GM18867 (cell line): ENCODE measurements around the gene NREP.
A peak's percentile ranks its signal among the peaks of the same experiment; 100 is the strongest.
"Not testable (repeated sequence)": the region's sequence is repeated elsewhere in the genome, so short reads cannot be mapped to it uniquely, and the experiment has no call there.

Source experiments
- ATAC-seq: cut with Tn5 transposase; IDR thresholded peaks from one replicate; pipeline ENCODE4 v1.9.1; 2021; ENCODE audit warnings: mild to moderate bottlenecking, moderate library complexity; ENCODE audit not compliant: unreplicated experiment

NREP gene

DNA sequence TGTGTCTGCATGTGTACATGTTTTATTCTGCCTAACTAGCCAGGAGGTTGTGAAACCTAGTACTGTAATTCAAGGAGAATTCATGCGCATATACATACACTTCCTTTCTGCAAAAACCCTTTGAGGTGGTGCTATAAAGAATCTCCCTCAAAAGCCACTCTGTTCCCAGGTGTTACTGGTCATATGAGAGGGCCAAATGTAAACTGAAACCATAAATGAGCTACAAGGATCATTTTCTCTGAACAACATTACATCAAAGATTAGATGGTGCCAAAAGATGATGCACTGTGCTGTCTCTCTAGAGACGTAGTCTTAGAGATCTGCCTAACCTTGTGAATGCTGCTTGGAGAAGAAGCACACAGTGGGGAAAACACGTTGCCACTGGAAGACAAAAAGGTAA lies 15.7 kb downstream of the NREP start:
- ATAC-seq, result no peak

DNA sequence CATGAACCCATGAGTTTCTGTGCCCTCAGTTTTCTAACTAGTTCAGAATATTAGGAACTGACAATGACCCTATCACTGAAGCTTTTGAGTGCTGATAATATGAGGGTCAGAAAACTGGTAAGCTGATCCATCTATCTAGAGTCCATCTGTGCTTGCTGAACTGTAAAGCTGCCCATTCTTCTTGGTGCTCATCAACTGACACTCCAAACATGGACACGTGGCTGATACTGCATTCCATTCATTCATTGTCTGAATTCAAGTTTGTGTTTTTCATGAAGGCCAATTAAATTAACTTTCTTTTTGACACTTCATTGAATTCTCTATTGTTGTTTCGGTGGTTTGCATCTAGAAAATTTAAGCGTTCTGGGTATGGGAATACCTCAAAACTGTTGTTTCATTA lies 17.6 kb downstream of the NREP start:
- no peak for ATAC-seq

DNA sequence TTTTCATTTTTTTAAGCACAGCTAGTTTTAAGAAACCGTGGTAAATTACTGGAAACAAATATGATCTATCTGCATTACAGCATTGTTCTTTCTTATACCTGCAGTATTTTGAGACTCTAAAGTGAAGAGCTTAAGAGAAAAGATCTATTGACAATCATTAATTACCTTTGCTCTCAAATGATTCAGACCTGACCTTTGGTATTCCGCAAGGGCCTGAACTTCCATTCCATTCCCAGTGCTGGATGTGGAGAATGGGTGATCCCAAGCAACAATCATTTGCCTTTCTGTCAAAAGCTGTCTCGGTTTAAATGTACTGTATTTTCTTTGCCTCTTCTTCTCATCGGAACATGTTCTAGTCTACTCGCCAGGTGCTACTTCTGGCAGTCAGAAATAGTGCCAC lies 18.9 kb downstream of the NREP start:
- ATAC-seq, result no peak

DNA sequence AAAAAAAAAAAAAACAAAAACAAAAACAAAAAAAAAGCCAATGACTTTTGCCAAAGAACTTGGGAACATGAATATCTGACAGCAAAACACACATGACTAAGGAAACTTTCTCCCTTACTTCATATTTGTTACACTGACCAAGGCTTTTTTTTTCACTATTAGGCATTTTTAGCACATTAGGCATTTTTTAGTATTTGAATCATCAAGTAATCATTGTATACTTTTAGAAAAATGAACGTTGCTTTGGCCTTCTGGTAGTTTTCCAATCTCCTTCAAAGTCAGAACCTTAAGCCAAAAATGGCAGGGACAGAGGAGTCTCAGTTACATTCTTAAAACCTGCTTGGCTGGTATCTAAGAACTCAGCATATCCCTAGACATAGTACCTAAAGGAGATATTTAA lies 19.3 kb downstream of the NREP start:
- no peak for ATAC-seq

DNA sequence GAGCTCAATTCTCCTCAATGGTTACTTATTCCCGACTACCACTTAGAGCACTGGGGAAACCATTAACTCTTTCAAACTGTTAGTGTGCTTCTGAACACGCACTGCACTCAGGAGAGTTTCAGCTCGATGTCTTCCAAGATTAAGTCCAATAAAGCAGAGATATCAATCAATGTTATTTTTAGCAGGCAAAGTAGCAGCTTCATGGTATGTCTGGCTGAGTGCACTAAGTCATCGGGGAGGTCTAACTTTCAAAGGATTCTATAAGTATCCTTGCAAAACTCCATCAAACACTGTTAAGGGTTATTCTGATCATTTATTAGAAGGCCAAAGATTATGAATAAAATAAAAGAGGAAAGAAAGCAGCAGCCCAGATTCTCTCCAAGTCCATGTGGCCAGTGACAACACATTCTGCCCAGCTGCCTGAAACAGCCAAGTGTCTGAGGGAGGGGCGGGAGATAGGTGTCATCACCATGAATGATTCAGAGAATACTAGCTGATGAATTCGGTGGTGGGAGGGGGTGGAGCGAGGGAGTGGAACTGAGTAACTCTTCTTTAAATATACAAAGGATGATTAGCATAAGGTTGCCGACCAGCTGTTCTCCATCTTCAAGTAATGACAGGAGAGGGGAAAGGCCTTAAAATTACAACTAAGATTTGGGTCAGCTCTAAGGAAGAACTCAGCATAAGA lies 21.3 kb downstream of the NREP start:
- no peak for ATAC-seq

DNA sequence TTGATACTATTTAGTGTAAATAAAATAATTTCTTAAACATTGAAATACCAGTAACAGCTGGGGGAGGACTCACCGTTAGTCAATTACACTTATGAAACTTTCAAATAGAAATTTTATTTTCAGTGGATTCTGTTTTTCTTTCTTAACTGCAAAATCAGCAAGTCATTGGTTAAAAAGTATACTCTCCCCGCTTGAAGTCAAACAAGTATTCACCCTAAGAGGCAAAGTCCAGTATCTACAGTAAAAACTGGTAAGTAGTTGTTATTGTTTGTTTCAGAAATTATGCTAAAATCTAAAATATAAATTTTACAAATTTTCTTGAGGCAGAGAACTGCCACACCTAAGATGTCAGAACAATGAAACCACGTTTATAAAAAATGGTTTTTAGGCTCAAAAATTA lies 22.4 kb downstream of the NREP start:
- no peak for ATAC-seq

DNA sequence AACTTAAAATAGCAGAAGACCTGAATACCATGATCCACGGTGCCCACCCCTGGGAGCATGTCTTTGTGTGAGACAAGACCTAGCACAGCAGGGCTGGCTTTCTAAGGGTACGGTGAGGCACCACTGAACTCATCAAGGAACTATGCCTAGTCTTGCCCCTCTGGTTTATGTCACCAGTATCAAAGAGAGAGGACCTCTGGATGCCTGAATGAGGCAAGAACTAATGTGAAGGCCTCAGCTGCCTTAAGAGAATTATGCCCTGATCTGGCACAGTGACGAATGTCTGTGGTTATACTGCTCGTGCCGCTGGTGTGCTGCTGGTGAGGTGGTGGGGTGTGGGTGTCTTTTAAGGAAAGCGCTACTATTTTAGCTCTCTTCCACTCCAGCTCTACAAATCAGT lies 23.0 kb downstream of the NREP start:
- no peak for ATAC-seq

DNA sequence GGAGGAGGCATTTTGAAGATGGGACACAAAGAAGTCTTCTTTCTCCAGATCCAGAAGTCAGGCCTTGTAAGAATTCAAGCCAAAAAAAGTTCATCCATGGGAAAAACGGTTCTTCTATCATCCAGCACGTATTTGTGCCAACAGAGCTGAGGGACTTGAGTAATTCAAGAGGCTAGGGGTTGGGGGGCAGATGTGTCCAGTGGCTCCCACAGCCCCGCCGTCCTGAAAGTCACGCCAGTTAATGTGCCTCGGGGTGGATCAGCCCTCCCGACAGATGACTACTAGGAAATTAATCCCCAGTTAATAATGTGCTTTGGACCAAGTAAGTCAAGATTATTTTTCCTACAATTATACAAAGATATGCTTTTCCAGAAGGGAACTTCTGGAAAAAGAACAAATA lies 23.4 kb downstream of the NREP start:
- ATAC-seq, result no peak

DNA sequence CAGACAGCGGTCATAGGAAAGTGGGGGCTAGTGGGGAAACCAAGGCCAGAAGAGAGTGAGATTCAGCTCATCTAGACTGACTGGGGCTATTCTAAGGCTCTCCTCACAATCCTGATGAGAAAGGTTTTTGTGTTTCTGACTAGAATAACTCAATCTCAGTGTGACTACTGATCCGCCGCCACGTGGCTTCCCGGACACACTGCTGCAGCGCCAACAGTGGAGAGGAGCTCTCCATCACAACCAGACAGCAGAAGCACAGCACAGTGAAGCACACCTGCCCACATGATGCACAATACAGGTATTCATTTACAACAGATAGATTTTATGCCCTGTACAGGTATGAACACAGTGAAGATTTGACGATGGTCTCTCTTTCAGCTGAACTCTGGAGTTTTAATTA lies 25.4 kb downstream of the NREP start:
- ATAC-seq, result no peak

DNA sequence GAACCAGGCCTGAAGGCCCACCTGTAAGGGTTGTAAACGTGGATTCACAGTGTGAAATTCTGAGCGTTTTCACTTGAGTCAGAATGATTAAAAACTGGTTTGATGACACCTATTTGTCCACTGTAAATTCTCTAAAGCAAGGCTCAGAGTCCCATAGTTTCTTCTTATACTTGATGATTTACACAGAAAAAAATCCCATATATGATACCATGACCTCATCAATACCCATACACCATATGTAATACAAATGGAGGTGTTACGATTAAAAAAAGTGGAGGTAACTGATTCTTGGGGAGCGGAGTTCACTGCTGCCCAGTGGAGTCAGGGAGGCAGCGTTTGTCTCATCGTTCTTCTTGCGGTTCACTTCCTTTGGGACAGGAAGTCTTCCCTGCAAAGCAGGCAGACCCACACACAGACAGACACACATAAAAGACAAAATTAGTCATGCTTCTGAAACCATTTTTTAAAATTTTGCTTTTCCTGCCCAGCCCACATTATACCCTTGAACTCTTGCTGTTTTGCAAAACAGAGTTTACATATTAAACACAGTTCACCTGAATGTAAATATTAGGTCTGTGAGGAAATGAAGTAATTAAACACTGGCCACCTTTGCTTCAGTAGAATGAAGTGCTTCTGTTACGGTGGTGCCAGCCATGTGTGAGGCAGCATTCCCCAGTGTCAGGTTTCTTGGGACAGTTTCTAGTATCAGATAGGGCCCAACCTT lies 26.2 kb downstream of the NREP start:
- ATAC-seq, result no peak

DNA sequence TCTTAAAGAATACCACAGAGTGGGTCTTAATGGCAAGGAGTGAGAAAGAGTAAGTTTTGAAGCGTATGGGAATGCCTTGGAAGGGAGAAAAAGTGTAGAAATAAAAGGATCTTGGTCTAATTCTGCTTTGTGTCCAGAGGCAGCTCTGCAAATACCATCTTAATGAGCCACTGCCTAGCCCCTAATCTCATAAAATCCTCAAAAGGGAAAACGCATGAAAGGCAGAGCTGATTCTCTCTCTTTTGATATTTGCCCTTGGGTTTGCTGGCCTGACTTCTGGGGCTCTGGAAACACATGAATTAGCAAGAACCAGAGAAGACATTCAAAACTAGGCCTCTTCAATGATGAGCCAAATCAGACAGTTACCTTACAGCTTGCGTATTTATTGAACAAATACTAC lies 28.1 kb downstream of the NREP start:
- ATAC-seq, result no peak

DNA sequence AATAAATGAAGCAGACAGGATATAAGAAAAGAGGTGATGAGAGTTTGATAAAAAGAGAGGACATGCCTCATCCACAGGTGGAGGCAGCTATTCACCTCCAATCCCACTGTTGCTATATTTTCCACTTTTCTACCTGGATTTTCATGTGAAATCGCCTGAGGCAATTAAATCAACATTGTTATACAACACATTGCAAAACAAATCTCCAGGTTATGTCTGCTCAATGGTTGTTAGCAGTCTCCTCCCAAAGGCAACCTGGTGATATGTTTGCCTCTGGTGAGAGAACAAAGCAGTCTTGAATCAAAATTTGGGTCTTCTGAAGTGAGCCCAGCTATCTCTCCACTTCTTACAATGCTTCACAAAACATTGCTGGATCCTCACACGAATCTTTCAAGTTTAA lies 30.0 kb downstream of the NREP start:
- ATAC-seq, result no peak

DNA sequence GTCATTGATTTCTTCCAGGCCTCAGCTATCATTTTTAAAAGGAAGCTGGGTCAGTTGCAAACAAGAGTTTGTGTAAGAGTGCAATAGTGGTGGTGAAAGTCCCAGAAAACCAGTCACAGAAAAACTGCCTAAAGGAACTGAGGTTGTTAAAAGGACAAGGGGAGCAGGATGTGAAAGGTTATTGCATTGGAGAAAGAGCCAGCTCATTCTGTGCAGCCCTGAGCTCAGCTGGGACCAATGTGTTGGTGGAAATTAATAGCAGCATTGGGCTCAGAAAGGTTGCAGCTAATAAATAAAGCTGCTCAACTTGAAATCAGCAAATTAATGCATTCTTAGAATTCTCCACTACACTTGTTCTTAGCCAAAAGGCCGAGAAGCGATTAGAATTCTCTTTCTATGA lies 34.9 kb downstream of the NREP start:
- no peak for ATAC-seq

DNA sequence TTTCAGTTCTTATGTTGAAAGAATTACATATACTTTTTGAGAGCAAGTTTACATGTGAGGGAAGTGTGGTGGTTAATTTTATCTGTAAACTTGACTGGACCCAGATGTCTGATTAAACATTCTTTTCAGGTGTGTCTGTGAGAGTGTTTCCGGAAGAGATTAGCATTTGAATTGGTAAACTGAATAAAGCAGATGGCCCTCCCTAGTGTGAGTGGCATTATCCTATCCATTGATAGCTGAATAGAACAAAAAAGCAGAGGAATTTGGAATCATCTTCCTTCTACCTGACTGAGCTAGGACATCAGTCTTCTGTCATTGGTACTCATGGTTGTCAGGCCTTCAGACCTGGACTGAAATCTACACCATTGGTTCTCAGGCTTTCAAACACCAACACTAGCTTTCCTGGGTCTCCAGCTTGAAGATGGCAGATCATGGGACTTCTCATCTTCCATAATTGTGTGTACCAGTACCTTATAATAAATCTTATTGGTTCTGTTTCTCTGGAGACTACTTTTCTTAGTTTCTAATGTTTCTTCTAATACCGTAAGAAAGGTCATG lies 36.6 kb downstream of the NREP start:
- ATAC-seq, result no peak

DNA sequence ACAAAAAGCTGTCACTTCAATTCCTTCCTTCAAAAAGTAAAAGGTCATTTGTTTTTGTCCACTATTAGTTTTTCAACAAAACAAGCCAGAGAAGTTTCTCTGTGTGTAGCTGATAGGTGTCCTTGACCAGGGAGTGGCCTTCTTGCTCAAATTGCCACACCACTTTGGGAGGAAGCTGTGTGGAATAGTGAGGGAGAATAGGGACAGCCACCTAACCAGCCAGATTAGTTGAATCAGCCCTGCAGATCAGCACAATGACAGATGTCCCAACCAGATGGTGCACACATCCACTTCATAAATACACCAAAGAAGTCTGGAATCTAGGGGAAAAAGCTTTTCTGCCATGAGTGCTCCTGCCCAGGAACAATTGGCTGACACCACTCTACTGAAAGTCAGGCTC lies 37.2 kb downstream of the NREP start:
- no peak for ATAC-seq

DNA sequence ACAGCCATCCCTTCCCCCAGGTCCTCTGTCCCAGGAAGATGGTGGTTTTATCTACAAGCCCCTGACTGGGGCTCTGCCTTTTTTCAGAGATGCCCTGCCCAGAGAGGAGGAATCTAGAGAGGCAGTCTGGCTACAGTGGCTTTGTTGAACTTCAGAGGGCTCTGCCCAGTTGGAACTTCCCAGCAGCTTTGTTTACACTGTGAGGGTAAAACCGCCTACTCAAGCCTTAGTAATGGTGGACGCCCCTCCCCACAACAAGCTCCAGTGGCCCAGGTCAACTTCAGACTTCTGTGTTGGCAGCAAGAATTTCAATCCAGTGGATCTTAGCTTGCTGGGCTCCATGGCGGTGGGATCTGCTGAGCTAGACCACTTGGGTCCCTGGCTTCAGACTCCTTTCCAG lies 40.2 kb downstream of the NREP start:
- ATAC-seq, result not testable (repeated sequence)

DNA sequence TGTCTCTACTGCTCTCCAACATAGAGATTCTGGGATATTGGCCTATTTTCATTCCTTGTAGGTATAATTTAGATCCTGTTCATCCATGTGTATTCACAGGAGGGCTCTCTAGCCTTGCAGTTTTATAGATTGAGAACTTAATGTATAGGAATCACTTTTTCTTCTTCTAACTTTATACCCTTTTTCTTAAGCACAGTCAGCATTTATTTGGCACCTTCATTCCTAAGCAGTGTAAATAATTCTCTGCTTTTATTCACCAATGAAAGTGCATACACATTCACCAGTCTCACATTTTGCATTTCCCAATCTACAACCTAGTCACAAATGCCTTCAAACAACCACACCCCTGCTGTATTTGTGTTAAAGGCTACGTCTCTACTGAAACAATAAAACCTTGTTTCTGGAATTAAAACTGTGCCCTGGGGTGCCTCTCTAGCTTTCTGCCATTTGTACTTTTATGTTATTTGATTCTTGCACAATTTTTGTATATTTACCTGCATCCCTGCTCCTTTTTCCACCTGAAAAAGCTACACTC lies 49.3 kb downstream of the NREP start:
- no peak for ATAC-seq

DNA sequence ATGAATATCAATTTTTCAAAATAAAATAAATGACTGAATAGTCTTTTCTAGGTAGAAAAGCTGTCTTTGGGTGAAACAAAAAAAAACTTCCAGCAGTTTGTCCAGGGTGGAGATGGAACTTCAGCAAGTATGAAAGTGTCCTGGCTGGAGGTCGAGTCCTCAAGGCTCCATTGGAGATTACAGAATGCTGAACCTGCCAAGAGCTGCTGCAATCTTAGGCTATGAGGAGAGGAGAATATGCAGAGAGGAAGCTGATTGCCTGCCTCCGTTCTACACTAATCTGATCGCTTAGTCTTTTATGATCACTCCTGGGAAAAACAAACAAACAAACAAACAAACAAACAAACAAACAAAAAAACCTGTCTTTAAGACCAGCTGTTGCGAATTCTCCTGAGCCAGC lies 50.6 kb downstream of the NREP start:
- ATAC-seq, result no peak

DNA sequence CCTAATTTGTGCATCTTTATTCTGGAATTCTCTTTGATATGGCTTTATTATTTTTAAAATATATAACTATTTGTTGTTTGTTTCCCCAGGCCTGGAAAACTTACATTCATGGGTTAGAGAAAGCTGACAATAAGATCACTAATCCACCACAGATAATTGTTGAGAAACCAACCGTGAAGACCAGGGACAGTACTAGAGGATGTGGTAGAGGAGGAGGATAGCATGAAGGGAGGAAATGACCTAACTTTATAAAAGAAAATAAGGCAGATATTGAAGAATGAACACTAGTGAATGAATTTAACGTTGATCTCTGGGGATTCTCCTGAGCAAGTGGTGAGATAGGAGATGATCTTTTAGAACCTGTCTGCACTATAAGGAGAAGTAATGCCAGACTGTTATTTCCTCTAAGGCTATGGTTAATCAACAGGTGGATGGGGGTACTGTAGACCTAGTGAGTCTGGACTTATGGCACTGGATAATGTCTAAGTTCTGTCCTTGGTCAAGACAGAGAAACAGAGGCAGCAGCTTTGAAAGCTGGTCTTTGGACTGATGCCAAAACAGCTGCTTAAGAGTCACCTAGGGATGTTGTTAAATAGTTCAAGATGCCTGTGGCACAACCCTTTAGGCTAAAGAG lies 52.4 kb downstream of the NREP start:
- no peak for ATAC-seq

DNA sequence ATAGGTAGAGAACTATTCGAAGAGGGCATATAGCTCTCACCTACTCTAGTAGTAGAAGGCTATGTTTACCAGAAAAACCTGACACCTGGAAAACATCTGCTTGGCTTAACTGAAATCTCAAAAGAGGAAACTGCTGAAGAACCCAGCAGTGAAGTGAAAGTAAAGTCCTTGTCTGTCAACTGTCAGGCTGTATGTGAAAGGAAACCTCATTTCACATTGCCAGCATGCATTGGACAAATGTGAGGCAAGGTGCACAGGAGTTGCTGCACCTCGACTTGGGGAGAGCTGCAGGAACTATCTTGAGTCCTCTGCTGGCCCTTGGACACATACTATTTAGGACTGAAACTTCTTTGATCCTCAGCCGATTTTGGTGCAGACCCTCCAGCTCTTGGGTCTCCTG lies 53.3 kb downstream of the NREP start:
- ATAC-seq, result peak; percentile 97

DNA sequence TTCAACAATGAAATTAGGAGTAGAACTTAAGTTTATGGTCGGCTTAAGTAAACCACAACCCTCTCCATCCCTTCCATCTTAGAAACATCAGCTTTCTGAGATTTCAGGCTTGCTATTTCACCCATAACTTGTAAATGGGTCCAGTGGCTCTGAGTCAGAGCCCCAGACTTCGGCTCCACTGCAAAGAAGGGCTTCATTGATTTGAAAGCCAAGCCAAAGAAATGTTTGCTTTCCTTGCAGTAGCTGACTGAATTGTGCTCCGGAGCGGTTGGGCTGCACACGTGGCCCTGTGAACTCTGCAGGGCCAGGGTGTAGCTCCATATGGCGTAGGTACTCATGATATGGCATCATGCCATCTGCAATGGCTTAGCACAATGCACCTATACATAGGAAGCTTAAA lies 57.0 kb downstream of the NREP start:
- ATAC-seq, result no peak

DNA sequence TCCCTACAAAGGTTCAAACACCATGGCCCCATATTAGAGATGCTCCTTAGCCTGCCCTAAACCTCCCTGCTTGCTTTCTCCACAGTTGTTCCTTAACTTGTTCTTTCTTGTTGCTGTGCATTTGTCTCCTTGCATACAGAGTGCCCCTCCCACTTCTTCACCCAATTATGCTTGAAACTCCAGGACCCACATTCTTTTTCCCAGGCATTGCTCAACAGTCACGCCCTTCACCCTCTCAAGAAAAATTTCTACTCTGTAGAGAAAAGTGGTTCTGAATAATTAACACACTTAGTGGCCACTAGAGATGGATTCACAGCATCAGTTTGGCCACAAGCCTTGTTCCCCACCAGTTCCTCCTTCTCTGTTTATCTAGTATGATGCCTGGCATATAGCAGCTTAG lies 57.7 kb downstream of the NREP start:
- no peak for ATAC-seq
